ENCODE results near the gene CYTH2.

Gene CYTH2

DNA sequence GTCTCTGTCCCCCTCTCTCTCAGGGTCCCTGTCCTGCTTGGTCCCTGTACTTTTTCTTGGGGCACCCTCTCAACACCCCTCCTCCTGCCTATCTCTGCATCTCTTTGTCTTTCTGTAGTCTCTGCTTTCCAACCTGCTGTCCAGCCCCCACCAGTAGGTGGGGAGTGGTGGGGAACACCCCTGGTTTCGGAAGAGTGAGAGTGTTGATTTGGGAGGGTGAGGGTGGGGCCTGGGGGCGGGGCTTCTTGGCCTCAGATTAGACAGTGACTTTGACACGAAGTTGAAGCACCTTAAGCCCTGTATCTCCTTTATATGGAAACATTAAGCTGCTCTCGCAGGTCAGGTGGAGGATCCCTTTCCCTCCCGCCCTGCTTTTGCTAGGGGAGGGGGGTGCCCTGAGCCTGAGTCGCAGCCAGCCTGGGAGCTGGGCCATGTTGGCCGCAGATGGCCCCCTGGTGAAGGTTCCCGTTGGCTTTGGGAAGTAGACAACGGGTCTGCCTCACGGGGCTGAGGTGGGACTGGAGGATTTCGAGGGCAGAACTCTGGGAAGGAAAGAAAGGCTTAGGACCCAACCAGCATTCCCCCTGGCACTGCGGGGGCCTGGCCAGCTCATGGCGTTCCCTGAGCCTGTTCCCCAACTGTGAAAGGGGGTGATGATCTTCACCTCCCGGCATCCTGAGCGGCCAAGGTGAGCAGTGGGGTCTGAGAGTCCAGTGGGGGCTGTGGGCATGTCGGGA lies 13.8 kb upstream of the CYTH2 start, which contains the start of gene KCNJ14:
Gene KCNJ14, plus strand, starts transcription at position 404 of the 737 bp plus-strand sequence. CDS start 6,151 bp downstream, outside the sequence.
- no peaks in the 10 kb centered on the region for H3K9me3 ChIP-seq (ENCODE audit: control insufficient read depth, insufficient read depth, low read length)
- no peaks in the 10 kb centered on the region for H3K9me2 ChIP-seq (replicated peaks; ENCODE audit: control insufficient read depth, low read length)
- H3K27ac ChIP-seq (ENCODE audit: low read depth, low read length), result no peak within 1 kb of the TSS
- H3K27me3 ChIP-seq (ENCODE audit: control insufficient read depth, low read length), result no peaks in the 10 kb centered on the region
- no peaks in the 10 kb centered on the region for H3K4me1 ChIP-seq (ENCODE audit: control insufficient read depth, low read length)
- no peaks in the 10 kb centered on the region; the same call in 1 of the 2 replicates for H4K20me1 ChIP-seq (ENCODE audit: control insufficient read depth, insufficient read depth, low read depth, low read length)
- no peak within 1 kb of the TSS for H3K4me3 ChIP-seq (ENCODE audit: low read length)
- peaks cover 2% of the 10 kb centered on the region; the same call in 1 of the 2 replicates for H3F3A ChIP-seq (ENCODE audit: control insufficient read depth, insufficient read depth)
- peaks cover 74% of the 10 kb centered on the region for H3K36me3 ChIP-seq (ENCODE audit: control insufficient read depth, low read length)
- H3K4me2 ChIP-seq (ENCODE audit: low read length), result no peak within 1 kb of the TSS
- H3K79me2 ChIP-seq (ENCODE audit: control insufficient read depth, low read length), result peaks cover 43% of the 10 kb centered on the region
- TF ChIP-seq EZH2phosphoT487 (IDR thresholded peaks at IDR 0.05; ENCODE audit: borderline replicate concordance, low read length), result no peak
- TF ChIP-seq, protein P1, sequence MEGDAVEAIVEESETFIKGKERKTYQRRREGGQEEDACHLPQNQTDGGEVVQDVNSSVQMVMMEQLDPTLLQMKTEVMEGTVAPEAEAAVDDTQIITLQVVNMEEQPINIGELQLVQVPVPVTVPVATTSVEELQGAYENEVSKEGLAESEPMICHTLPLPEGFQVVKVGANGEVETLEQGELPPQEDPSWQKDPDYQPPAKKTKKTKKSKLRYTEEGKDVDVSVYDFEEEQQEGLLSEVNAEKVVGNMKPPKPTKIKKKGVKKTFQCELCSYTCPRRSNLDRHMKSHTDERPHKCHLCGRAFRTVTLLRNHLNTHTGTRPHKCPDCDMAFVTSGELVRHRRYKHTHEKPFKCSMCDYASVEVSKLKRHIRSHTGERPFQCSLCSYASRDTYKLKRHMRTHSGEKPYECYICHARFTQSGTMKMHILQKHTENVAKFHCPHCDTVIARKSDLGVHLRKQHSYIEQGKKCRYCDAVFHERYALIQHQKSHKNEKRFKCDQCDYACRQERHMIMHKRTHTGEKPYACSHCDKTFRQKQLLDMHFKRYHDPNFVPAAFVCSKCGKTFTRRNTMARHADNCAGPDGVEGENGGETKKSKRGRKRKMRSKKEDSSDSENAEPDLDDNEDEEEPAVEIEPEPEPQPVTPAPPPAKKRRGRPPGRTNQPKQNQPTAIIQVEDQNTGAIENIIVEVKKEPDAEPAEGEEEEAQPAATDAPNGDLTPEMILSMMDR (IDR thresholded peaks at IDR 0.05; ENCODE audit: low read depth, low read length, poor library complexity, severe bottlenecking), result no peak

DNA sequence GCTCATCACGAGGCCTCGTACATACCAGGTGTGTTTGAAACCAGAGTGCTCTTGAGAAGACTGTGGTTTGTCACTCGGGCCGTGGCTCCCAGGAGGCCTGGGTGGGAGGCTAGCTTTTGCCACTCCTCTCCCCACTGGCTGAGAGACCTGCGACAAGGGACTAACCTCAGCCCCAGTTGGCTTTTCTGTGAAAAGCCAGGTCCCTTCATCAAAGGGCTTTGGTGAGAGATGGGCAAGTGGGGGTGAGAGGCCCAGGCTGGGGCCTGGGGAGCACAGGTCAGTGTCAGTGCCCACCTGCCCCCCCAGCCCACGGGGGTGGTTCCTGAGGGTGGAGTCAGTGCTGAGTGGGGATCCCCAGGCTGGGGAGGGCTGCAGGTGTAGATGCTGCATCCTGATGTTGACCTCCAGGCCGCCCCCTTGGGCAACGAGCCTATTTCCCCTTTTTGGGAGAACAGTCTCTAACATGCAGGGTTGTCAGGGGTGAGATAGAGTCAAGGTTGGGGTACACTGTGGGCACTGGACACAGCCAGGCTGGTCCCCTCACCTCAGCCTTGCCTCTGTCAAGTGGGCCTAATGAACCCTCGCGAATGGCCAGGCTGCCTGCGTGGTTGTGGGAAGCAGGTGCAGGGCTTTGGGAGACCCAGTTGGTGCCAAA lies 13.1 kb upstream of the CYTH2 start:
- Histone ChIP-seq H3K27ac (ENCODE audit: low read depth, low read length) (no peak overlapping the region), H3K4me1 (ENCODE audit: control insufficient read depth, low read length) (no peaks in the 10 kb centered on the region), H3K36me3 (ENCODE audit: control insufficient read depth, low read length) (peaks cover 67% of the 10 kb centered on the region), H3F3A (ENCODE audit: control insufficient read depth, insufficient read depth) (peaks cover 6% of the 10 kb centered on the region), H3K4me2 (ENCODE audit: low read length) (no peak overlapping the region), H3K4me3 (ENCODE audit: low read length) (no peak overlapping the region), H4K20me1 (ENCODE audit: control insufficient read depth, insufficient read depth, low read depth, low read length) (no peaks in the 10 kb centered on the region; the same call in 1 of the 2 replicates), H3K9me3 (ENCODE audit: control insufficient read depth, insufficient read depth, low read length) (no peaks in the 10 kb centered on the region), H3K27me3 (ENCODE audit: control insufficient read depth, low read length) (no peaks in the 10 kb centered on the region), H3K79me2 (ENCODE audit: control insufficient read depth, low read length) (peaks cover 42% of the 10 kb centered on the region), H3K9me2 (replicated peaks; ENCODE audit: control insufficient read depth, low read length) (no peaks in the 10 kb centered on the region)
- TF ChIP-seq, protein P1 (IDR thresholded peaks at IDR 0.05; ENCODE audit: low read depth, low read length, poor library complexity, severe bottlenecking), result no peak
- no peak for TF ChIP-seq EZH2phosphoT487 (IDR thresholded peaks at IDR 0.05; ENCODE audit: borderline replicate concordance, low read length)

DNA sequence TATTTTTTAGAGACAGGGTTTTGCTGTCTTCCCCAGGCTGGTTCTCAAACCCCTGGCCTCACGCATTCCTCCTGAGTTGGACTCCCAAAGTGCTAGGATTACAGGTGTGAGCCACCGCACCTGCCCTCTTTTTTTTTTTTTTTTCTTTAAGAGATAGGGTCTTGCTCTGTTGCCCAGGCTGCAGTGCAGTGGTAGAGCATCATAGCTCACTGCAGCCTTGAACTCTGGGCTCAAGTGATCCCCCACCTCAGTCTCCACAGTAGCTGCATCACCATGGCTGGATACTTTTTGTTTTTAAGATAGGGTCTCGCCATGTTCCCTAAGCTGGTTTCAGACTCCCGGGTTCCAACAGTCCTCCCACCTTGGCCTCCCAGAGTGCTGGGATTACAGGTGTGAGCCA lies 12.3 kb upstream of the CYTH2 start:
- Histone ChIP-seq H4K20me1 (ENCODE audit: control insufficient read depth, insufficient read depth, low read depth, low read length) (no peaks in the 10 kb centered on the region; the same call in 1 of the 2 replicates), H3K9me3 (ENCODE audit: control insufficient read depth, insufficient read depth, low read length) (no peaks in the 10 kb centered on the region), H3K4me3 (ENCODE audit: low read length) (no peak overlapping the region), H3K4me2 (ENCODE audit: low read length) (no peak overlapping the region), H3K9me2 (replicated peaks; ENCODE audit: control insufficient read depth, low read length) (no peaks in the 10 kb centered on the region), H3K27ac (ENCODE audit: low read depth, low read length) (no peak overlapping the region), H3K79me2 (ENCODE audit: control insufficient read depth, low read length) (peaks cover 41% of the 10 kb centered on the region), H3K4me1 (ENCODE audit: control insufficient read depth, low read length) (no peaks in the 10 kb centered on the region), H3K36me3 (ENCODE audit: control insufficient read depth, low read length) (peaks cover 59% of the 10 kb centered on the region), H3F3A (ENCODE audit: control insufficient read depth, insufficient read depth) (peaks cover 6% of the 10 kb centered on the region), H3K27me3 (ENCODE audit: control insufficient read depth, low read length) (no peaks in the 10 kb centered on the region)
- TF ChIP-seq, protein P1 (IDR thresholded peaks at IDR 0.05; ENCODE audit: low read depth, low read length, poor library complexity, severe bottlenecking), result no peak
- TF ChIP-seq EZH2phosphoT487 (IDR thresholded peaks at IDR 0.05; ENCODE audit: borderline replicate concordance, low read length), result no peak

Measured in DOHH2 (cell line).